IMR-90 (cell line): Measurements from ENCODE around the gene CES4A. TPM values are rescaled to one million over a fixed set of nuclear protein-coding genes. Genes with fewer than 3 reads are reported as not detected.

Experiments
- ATAC-seq: fragments of 200-7000 bp; cut with Tn5 transposase; 2 replicates; pipeline ENCODE4 v1.9.1; 2020; ENCODE audit warnings: low read depth, mild to moderate bottlenecking, moderate library complexity
- BruUV-seq: library from RNA; stranded (reverse); fragments of 400-500 nt; replicated peaks from 2 replicates; lab custom pipeline; 2021; lab: Mats Ljungman, UMichigan
- CTCF ChIA-PET: fragments of 300-600 bp; formaldehyde crosslinking; extraction: SDS; loops from one replicate; lab custom pipeline; 2021; ENCODE audit warnings: antibody characterized with exemption; lab: Yijun Ruan, JAX
- POLR2A ChIA-PET: fragments of 300-600 bp; sonication (Branson Sonifier 250); formaldehyde crosslinking; loops from one replicate; lab custom pipeline; 2022; ENCODE audit warnings: antibody characterized with exemption; ENCODE audit not compliant: unreplicated experiment; lab: Charles Lee
- DNase-seq: peaks from one replicate; pipeline ENCODE4 v3.0.0; 2013
- H2AFZ ChIP-seq: replicated peaks from 2 replicates; pipeline ENCODE3; 2013; ENCODE audit warnings: low read length, mild to moderate bottlenecking; ENCODE audit not compliant: poor library complexity
- H2AK5ac ChIP-seq: 2 replicates; pipeline ENCODE4 v1.6.1; 2013; ENCODE audit warnings: low read depth, low read length, inconsistent platforms
- H2AK9ac ChIP-seq: replicated peaks from 2 replicates; pipeline ENCODE3; 2013; ENCODE audit warnings: mild to moderate bottlenecking, low read depth, low read length, moderate library complexity; ENCODE audit not compliant: poor library complexity
- H2BK120ac ChIP-seq: 2 replicates; pipeline ENCODE4 v1.6.1; 2013; ENCODE audit warnings: low read depth, low read length, inconsistent platforms
- H2BK15ac ChIP-seq: 3 replicates; pipeline ENCODE4 v1.6.1; 2013; ENCODE audit warnings: low read depth, low read length, inconsistent platforms
- H2BK20ac ChIP-seq: 2 replicates; pipeline ENCODE4 v1.6.1; 2013; ENCODE audit warnings: low read depth, mild to moderate bottlenecking, inconsistent platforms, low read length, moderate library complexity
- H2BK5ac ChIP-seq: 2 replicates; pipeline ENCODE4 v1.6.1; 2013; ENCODE audit warnings: mild to moderate bottlenecking, low read depth, low read length, inconsistent platforms; ENCODE audit not compliant: poor library complexity, severe bottlenecking
- H3K14ac ChIP-seq: replicated peaks from 2 replicates; pipeline ENCODE4 v1.6.1; 2013; ENCODE audit warnings: low read depth, low read length, inconsistent platforms
- H3K18ac ChIP-seq: 2 replicates; pipeline ENCODE4 v1.6.1; 2013; ENCODE audit warnings: low read depth, low read length, control low read depth
- H3K23ac ChIP-seq: 2 replicates; pipeline ENCODE4 v1.6.1; 2013; ENCODE audit warnings: low read depth, low read length, inconsistent platforms
- H3K27ac ChIP-seq: 2 replicates; pipeline ENCODE4 v1.5.1; 2013; ENCODE audit warnings: mild to moderate bottlenecking, control low read depth, low read length; ENCODE audit not compliant: insufficient read depth
- H3K27me3 ChIP-seq: 2 replicates; pipeline ENCODE4 v1.6.1; 2013; ENCODE audit warnings: low read length; ENCODE audit not compliant: control insufficient read depth, insufficient read depth
- H3K36me3 ChIP-seq: 2 replicates; pipeline ENCODE4 v1.6.1; 2013; ENCODE audit warnings: low read length, mixed read lengths; ENCODE audit not compliant: control insufficient read depth, insufficient read depth
- H3K4ac ChIP-seq: 2 replicates; pipeline ENCODE4 v1.6.1; 2013; ENCODE audit warnings: low read depth, low read length, inconsistent platforms
- H3K4me1 ChIP-seq: 2 replicates; pipeline ENCODE4 v1.6.1; 2013; ENCODE audit warnings: low read length, mixed read lengths; ENCODE audit not compliant: control insufficient read depth, insufficient read depth
- H3K4me2 ChIP-seq: 2 replicates; pipeline ENCODE4 v1.6.1; 2013; ENCODE audit warnings: low read depth, mild to moderate bottlenecking, control low read depth, low read length, moderate library complexity
- H3K4me3 ChIP-seq: 2 replicates; pipeline ENCODE4 v1.5.1; 2013; ENCODE audit warnings: low read depth, mild to moderate bottlenecking, control low read depth, low read length, moderate library complexity; ENCODE audit not compliant: insufficient read depth
- H3K56ac ChIP-seq: 2 replicates; pipeline ENCODE4 v1.6.1; 2013; ENCODE audit warnings: low read length, inconsistent platforms; ENCODE audit not compliant: insufficient read depth; ENCODE audit errors: extremely low read depth
- H3K79me1 ChIP-seq, 2 experiments: 2 replicates each; pipeline ENCODE4 v1.6.1; 2013; ENCODE audit warnings: low read length in 2 of 2, inconsistent platforms in 1 of 2, low read depth in 1 of 2
- H3K9ac ChIP-seq: 2 replicates; pipeline ENCODE4 v1.6.1; 2013; ENCODE audit warnings: low read depth, low read length, control low read depth
- H3K9me1 ChIP-seq: 2 replicates; pipeline ENCODE4 v1.6.1; 2013; ENCODE audit warnings: low read length, inconsistent platforms; ENCODE audit not compliant: insufficient read depth
- H3K9me3 ChIP-seq: 2 replicates; pipeline ENCODE4 v1.6.1; 2013; ENCODE audit warnings: low read length; ENCODE audit not compliant: control insufficient read depth, insufficient read depth
- H4K20me1 ChIP-seq: 2 replicates; pipeline ENCODE4 v1.6.1; 2013; ENCODE audit warnings: low read length, inconsistent platforms; ENCODE audit not compliant: insufficient read depth
- H4K5ac ChIP-seq: 2 replicates; pipeline ENCODE4 v1.6.1; 2013; ENCODE audit warnings: mild to moderate bottlenecking, low read depth, low read length, control low read depth
- H4K8ac ChIP-seq, 2 experiments: 2 replicates each; pipeline ENCODE4 v1.6.1; 2013; ENCODE audit warnings: low read depth in 2 of 2, low read length in 2 of 2, control low read depth in 1 of 2, inconsistent platforms in 1 of 2
- H4K91ac ChIP-seq: 2 replicates; pipeline ENCODE4 v1.6.1; 2013; ENCODE audit warnings: low read depth, low read length, inconsistent platforms; ENCODE audit not compliant: insufficient read depth
- MAFK ChIP-seq: IDR thresholded peaks from 2 replicates; pipeline ENCODE4 v1.6.1; 2012; ENCODE audit warnings: low read depth, low read length, improper control_type of control experiment
- RAD21 ChIP-seq: IDR thresholded peaks from 2 replicates; pipeline ENCODE4 v1.6.1; 2012; ENCODE audit warnings: low read length, improper control_type of control experiment
- WGBS, 2 experiments: methylation state at CpG; one replicate each; pipeline versions ENCODE4 v1.1.5 to v1.1.7; 2013; ENCODE audit warnings: missing lambda C conversion rate in 2 of 2; ENCODE audit not compliant: insufficient read length in 1 of 2; ENCODE audit errors: extremely low coverage in 2 of 2; 5-methylcytosine and 5-hydroxymethylcytosine counted together
- dilution Hi-C: fragments of 300-500 bp; cut with HindIII; formaldehyde crosslinking; loops from one replicate; pipeline ENCODE4 v1.14.3; 2018; ENCODE audit warnings: low sequenced_read_pairs; ENCODE audit not compliant: unreplicated experiment
- in situ Hi-C: fragments of 300-500 bp; cut with MboI; formaldehyde crosslinking; loops from 3 replicates; pipeline ENCODE4 v1.14.3; 2019; ENCODE audit warnings: low sequenced_read_pairs, inconsistent platforms, mixed read lengths
- intact Hi-C: fragments of 100-400 bp; cut with micrococcal nuclease; formaldehyde crosslinking; loops from 2 replicates; pipeline ENCODE4 v1.10.0; 2022
- polyA plus RNA-seq, 3 experiments: library from polyadenylated mRNA; depleted of rRNA; stranded (reverse); fragments of >200 nt; gene quantifications; 2 replicates each; pipeline ENCODE4 v1.2.3, GENCODE V29; 2012; ENCODE audit warnings: low replicate concordance in 1 of 3
- total RNA-seq: library from RNA; depleted of rRNA; stranded (reverse); fragments of >200 nt; gene quantifications from 2 replicates; pipeline ENCODE4 v1.2.3, GENCODE V29; 2012

The CES4A gene
- total and polyA plus RNA-seq, 2 of the 4 experiments (the other 2 are of a cell fraction) = 0.72 to 4.7 TPM

DNA sequence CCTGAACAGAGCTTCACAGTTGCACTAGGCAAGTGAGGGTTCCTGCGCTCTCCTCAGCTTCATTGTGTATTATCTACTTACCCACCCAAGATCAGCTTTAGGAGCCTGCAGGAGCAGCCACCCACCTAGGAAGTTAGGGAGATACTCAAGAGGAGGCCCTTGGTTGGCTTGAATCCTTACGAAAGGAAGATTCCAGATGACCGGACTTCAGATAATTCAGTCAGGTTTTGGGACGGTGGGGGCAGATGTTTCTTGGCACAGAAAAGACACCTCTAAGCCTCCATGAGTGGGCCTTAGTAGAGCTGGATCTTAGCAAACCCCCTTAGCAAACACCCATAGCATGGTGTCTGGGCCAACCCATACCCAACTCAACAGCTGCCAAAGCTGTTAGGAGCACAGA is 38.2 kb downstream of the CES4A start:
- in situ Hi-C loops = no loop called here
- peaks cover 17% of the 10 kb centered on the region for H4K20me1 ChIP-seq
- no peak overlapping the region for H4K5ac ChIP-seq
- H2BK5ac ChIP-seq = no peak overlapping the region
- no peak for DNase-seq
- no CpG with 5 or more reads among the region's 4 CpGs for WGBS, 2 experiments
- no peak overlapping the region for H3K9ac ChIP-seq
- H4K91ac ChIP-seq = no peak overlapping the region
- no peak for TF ChIP-seq RAD21
- TF ChIP-seq MAFK = no peak
- H2BK120ac ChIP-seq = no peak overlapping the region
- no peak overlapping the region for H3K14ac ChIP-seq
- no peak overlapping the region for H3K18ac ChIP-seq
- H3K23ac ChIP-seq = no peak overlapping the region
- H2AFZ ChIP-seq = no peak overlapping the region
- H3K56ac ChIP-seq = no peak overlapping the region
- peaks cover 3% of the 10 kb centered on the region; the same call in 1 of the 2 replicates for H3K9me1 ChIP-seq
- H3K4ac ChIP-seq = no peak overlapping the region
- dilution Hi-C loops = no loop called here
- peaks cover 2% of the 10 kb centered on the region for H3K36me3 ChIP-seq
- no peak for ATAC-seq
- H3K4me2 ChIP-seq = no peak overlapping the region
- H2AK5ac ChIP-seq = no peak overlapping the region
- no peaks in the 10 kb centered on the region for H3K27me3 ChIP-seq
- no peak overlapping the region for H2BK20ac ChIP-seq
- CTCF ChIA-PET = no interaction called here
- no peak overlapping the region for H2BK15ac ChIP-seq
- POLR2A ChIA-PET = no interaction called here
- no peak overlapping the region for H3K27ac ChIP-seq
- BruUV-seq = no TSS peak
- H4K8ac ChIP-seq = no peak overlapping the region
- H3K79me1 ChIP-seq = peaks cover 5 to 14% of the 10 kb centered on the region in 2 experiments; a peak in 3 of 4 replicates
- no peaks in the 10 kb centered on the region for H3K9me3 ChIP-seq
- no peak overlapping the region for H3K4me3 ChIP-seq
- peaks cover 10% of the 10 kb centered on the region for H3K4me1 ChIP-seq
- H2AK9ac ChIP-seq = no peak overlapping the region
- intact Hi-C loops = no loop called here
